Fibroblast of pulmonary artery (primary cell): ENCODE measurements around the gene SLC44A5.

ENCODE experiments used
- DNase-seq: peaks from one replicate; pipeline ENCODE4 v3.0.0-alpha.2; 2010; ENCODE audit warnings: low read depth
- H3K4me3 ChIP-seq: replicated peaks from 2 replicates; pipeline ENCODE4 v1.5.1; 2011; ENCODE audit warnings: low read depth, mild to moderate bottlenecking, control low read depth, low read length, moderate library complexity
- CTCF ChIP-seq: IDR thresholded peaks from 2 replicates; pipeline ENCODE4 v1.5.1; 2011; ENCODE audit warnings: mild to moderate bottlenecking, control low read depth, low read length, inconsistent platforms; ENCODE audit errors: missing control alignments

Gene SLC44A5

GRCh38 chr1:75470448-75470847 lies 140.5 kb downstream of the SLC44A5 start:
- no peak overlapping the region for H3K4me3 ChIP-seq

DNA sequence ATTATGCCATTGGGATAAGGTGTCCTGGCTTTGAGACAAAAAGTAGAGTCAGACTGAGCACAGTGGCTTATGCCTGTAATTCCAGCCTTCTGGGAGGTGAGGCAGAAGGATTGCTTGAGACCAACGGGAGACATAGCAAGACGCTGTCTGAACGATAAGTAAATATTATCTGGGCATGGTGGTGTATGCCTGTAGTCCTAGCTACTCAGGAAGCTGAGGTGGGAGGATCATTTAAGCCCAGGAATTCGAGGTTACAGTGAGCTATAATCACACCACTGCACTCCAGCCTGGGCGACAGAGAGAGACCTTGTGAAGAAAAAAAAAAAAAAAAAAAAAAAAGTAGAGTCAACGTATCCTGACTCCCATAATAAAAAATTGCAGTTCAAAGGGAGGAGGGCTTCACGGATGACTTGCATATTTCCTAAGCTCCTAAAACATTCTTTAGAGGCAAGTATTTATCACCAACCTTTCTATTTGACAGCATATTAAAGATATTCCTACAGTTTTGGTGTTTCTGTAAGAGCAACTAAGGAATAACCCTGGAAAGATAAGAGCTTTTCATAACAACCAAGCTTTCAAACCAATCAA lies 141.2 kb downstream of the SLC44A5 start:
- DNase-seq: no peak
- H3K4me3 ChIP-seq: no peak overlapping the region
- TF ChIP-seq CTCF: no peak

More at GRCh38 chr1:75470448-75470847, 140.5 kb downstream of the SLC44A5 start:
- no peak for DNase-seq
- TF ChIP-seq CTCF: no peak

- DNase-seq: no peak
- TF ChIP-seq CTCF: no peak
- H3K4me3 ChIP-seq: no peak overlapping the region
Measured at GRCh38 chr1:75461808-75462325, 149.0 kb downstream of the SLC44A5 start.

- H3K4me3 ChIP-seq: no peak overlapping the region
- TF ChIP-seq CTCF: no peak
- no peak for DNase-seq
Measured at GRCh38 chr1:75449998-75450397, 160.9 kb downstream of the SLC44A5 start.

- no peak for DNase-seq
- no peak overlapping the region for H3K4me3 ChIP-seq
- TF ChIP-seq CTCF: no peak
Measured at GRCh38 chr1:75444220-75444619, 166.7 kb downstream of the SLC44A5 start.

DNA sequence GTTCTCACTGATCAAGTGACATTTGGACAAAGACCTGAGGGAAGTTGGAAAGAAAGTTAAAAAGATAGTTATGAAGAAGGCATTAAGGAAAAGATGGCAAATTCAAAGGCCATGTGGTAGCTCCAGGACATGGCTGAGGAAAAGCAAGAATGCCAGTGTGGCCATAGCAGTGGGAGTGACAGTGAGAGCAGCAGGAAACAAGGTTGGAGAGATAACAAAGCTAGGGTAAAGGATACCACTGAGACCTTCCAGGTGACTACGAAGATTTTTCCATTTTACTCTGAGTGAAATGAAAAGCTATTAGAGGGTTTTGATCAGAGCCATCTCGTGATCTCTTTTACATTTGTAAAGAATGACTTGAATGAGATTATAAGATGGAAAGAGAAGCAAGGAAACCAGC lies 170.6 kb downstream of the SLC44A5 start:
- TF ChIP-seq CTCF: no peak
- H3K4me3 ChIP-seq: no peak overlapping the region
- DNase-seq: no peak

DNA sequence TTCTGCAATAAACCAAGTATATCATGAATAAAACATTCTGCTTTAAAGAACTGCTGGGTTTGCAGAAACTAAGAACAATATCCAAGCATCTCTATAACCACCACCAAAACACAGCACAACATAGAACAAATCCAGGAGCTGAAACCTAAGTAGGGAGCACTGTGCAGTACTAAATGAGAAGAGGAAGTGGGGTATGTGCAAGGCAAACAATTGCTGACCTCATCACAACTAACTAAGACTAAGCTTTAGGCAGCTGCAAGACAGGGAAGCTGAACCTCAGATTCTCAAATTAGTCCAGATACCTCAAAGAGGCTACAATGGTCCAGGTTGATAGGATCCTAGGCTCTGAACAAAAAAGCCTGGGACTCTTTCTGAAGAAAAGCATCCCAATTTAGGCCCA lies 172.6 kb downstream of the SLC44A5 start:
- TF ChIP-seq CTCF: no peak
- DNase-seq: no peak
- no peak overlapping the region for H3K4me3 ChIP-seq
